ENCODE results near the gene DHFR2.

- no peak for TF ChIP-seq CTCF (IDR thresholded peaks at IDR 0.05)
- no peak for TF ChIP-seq POLR2A (IDR thresholded peaks at IDR 0.05)
These were observed 13.4 kb downstream of the DHFR2 start for GRCh38 chr3:94049267-94049666.
